H1 (cell line): ENCODE results near the gene MAP1LC3A. TPM values are rescaled to one million over a fixed set of nuclear protein-coding genes. Genes with fewer than 3 reads are reported as not detected.

Experiments used
- CEBPB ChIP-seq: IDR thresholded peaks from 2 replicates; pipeline ENCODE4 v1.6.1; 2012; ENCODE audit warnings: low read depth, low read length
- polyA plus RNA-seq, 7 experiments: library from polyadenylated mRNA; depleted of rRNA in 3 of 7; stranded (reverse) in 5 of 7; unstranded in 2 of 7; fragments of >200 nt in 5 of 7; fragments of 200-250 nt in 2 of 7; gene quantifications; 1 replicate in 5 of 7; 2 replicates in 1 of 7; 4 replicates in 1 of 7; pipeline versions ENCODE4 v1.2.1 to v1.2.3, GENCODE V29; 2011 to 2013; ENCODE audit warnings: missing spikeins in 2 of 7, mixed read lengths in 2 of 7
- total RNA-seq: library from RNA; stranded (reverse); fragmentation: NEBNext Ultra II Directional; extraction: Animal tissue kit (Norgen Biotek cat#: 25700); gene quantifications from 2 replicates; pipeline ENCODE4 v1.2.1, GENCODE V29; 2021

Gene MAP1LC3A
- total and polyA plus RNA-seq, 2 of the 8 experiments (the other 6 are each of a cell fraction or from before 2014, with no cell fraction given) = 5.0 to 6.1 TPM

- TF ChIP-seq CEBPB = no peak
Measured at GRCh38 chr20:34516247-34517113, 42.0 kb upstream of the MAP1LC3A start, which contains the start of gene DYNLRB1 (continued).
